Measurements from ENCODE around the gene PDLIM7.
A peak's percentile ranks its signal among the peaks of the same experiment; 100 is the strongest.

Gene PDLIM7

GRCh38 chr5:177456976-177457851, 40.2 kb downstream of the PDLIM7 start:
- TF ChIP-seq CTCF (conservative IDR thresholded peaks at IDR 0.05; ENCODE audit: low read depth, low read length): peak; percentile 67
- H3K4me3 ChIP-seq (ENCODE audit: low read length): no peak overlapping the region
- DNase-seq (ENCODE audit: low read depth): peak; percentile 95

DNA sequence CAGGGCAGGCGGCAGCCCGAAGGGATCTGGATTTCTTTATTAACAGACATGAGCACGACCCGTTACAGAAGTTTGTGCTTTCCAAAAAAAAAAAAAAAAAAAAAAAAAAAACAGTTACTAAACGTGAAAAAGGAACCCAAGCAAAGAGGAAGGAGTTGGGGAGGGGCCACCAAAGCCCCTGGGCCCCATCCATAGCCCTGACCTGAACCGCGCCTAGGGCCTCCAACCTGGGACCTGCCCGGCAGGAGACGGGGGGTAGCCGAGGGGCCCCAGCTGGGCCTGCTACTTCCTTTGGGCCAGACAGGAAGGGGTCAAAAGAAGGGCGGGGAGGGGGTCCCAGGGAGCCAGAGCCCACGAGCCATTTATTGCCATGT, 40.8 kb downstream of the PDLIM7 start:
- DNase-seq (ENCODE audit: low read depth): no peak
- H3K4me3 ChIP-seq (ENCODE audit: low read length): no peak overlapping the region
- no peak for TF ChIP-seq CTCF (conservative IDR thresholded peaks at IDR 0.05; ENCODE audit: low read depth, low read length)

DNA sequence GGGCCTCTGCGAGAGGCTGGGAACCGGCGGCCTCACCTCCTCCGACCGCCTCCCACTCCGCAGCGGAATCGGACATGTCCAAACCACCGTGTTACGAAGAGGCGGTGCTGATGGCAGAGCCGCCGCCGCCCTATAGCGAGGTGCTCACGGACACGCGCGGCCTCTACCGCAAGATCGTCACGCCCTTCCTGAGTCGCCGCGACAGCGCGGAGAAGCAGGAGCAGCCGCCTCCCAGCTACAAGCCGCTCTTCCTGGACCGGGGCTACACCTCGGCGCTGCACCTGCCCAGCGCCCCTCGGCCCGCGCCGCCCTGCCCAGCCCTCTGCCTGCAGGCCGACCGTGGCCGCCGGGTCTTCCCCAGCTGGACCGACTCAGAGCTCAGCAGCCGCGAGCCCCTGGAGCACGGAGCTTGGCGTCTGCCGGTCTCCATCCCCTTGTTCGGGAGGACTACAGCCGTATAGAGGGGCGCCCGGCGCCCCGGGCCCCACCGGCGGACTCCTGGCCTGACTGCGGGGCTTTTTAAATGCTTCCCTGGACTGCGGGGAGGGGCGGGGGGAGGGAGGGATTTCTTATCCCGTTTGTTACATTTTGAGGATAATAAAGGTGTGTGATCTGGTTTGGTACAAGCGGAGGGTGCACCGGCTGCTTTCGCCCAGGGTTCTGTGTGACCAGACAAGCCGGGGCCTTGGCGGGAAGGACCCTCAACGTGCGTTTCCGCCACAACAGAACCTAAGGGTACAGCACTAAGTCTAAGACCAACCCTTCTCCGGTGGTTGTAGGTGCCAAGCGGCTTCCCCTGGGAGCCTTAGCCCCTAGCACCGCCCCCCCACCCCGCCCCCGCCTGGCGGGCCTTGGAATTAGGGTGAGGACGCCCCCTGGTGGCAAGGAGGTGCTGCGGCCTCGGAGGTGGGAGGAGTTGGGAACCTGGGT, 41.5 kb downstream of the PDLIM7 start:
- TF ChIP-seq CTCF (conservative IDR thresholded peaks at IDR 0.05; ENCODE audit: low read depth, low read length): peak; percentile 92
- H3K4me3 ChIP-seq (ENCODE audit: low read length): peak overlapping the region; percentile 43
- peak; percentile 74 for DNase-seq (ENCODE audit: low read depth)

GRCh38 chr5:177455036-177455660, 42.3 kb downstream of the PDLIM7 start:
- no peak for DNase-seq (ENCODE audit: low read depth)
- TF ChIP-seq CTCF (conservative IDR thresholded peaks at IDR 0.05; ENCODE audit: low read depth, low read length): peak; percentile 63
- H3K4me3 ChIP-seq (ENCODE audit: low read length): peak overlapping the region; percentile 50

- TF ChIP-seq CTCF (conservative IDR thresholded peaks at IDR 0.05; ENCODE audit: low read depth, low read length): peak; percentile 69
- peak overlapping the region; percentile 50 for H3K4me3 ChIP-seq (ENCODE audit: low read length)
- no peak for DNase-seq (ENCODE audit: low read depth)
Measured at GRCh38 chr5:177454397-177455035, 42.9 kb downstream of the PDLIM7 start.

GRCh38 chr5:177453852-177454396, 43.5 kb downstream of the PDLIM7 start:
- no peak for TF ChIP-seq CTCF (conservative IDR thresholded peaks at IDR 0.05; ENCODE audit: low read depth, low read length)
- DNase-seq (ENCODE audit: low read depth): no peak
- H3K4me3 ChIP-seq (ENCODE audit: low read length): peak overlapping the region; percentile 42

All from retinal pigment epithelial cell (primary cell).